ENCODE results near the gene GATA3. TPM values are rescaled to one million over a fixed set of nuclear protein-coding genes. Genes with fewer than 3 reads are reported as not detected.

Gene GATA3
- total RNA-seq, 1 donor from 2014 or later = not detected

DNA sequence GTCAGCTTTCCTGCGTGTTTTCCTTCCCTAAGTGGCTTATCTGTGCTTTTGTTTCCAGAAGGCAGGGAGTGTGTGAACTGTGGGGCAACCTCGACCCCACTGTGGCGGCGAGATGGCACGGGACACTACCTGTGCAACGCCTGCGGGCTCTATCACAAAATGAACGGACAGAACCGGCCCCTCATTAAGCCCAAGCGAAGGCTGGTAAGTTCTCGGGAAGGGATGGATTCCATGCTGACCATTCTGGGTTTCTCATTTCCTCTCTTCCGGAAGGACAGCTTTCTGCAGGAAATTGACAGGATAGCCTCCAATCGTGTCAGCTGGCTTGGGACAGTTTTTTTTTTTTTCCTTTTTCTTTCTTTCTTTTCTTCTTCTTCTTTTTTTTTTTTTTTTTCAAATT, 9.4 kb downstream of the GATA3 start:
- no peak for DNase-seq (ENCODE audit: low spot score in 2 of 2)

DNA sequence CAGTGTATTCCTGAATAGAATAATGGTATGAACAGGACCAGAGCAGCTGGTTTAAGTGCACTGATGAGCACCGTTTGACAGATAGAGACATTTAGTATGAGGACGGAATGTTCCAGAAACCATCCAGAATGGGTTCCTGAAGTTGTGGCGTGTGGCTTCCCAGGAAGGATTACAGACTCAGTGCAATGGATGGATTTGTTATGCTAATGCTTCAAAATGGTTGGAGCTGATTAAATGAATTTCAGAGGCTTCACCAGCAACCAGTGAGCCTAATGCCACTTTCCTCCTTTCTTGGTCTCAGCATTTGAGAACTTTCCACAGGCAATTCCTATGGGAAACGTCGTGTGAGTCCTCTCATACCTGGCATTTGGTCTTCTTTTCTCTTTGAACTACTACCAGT, 9.9 kb downstream of the GATA3 start:
- TF ChIP-seq, protein P1, sequence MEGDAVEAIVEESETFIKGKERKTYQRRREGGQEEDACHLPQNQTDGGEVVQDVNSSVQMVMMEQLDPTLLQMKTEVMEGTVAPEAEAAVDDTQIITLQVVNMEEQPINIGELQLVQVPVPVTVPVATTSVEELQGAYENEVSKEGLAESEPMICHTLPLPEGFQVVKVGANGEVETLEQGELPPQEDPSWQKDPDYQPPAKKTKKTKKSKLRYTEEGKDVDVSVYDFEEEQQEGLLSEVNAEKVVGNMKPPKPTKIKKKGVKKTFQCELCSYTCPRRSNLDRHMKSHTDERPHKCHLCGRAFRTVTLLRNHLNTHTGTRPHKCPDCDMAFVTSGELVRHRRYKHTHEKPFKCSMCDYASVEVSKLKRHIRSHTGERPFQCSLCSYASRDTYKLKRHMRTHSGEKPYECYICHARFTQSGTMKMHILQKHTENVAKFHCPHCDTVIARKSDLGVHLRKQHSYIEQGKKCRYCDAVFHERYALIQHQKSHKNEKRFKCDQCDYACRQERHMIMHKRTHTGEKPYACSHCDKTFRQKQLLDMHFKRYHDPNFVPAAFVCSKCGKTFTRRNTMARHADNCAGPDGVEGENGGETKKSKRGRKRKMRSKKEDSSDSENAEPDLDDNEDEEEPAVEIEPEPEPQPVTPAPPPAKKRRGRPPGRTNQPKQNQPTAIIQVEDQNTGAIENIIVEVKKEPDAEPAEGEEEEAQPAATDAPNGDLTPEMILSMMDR (IDR thresholded peaks at IDR 0.05) = no peak
- Histone ChIP-seq H3K4me1 (no peaks in the 10 kb centered on the region), H3K9me3 (no peaks in the 10 kb centered on the region), H3K36me3 (no peaks in the 10 kb centered on the region), H3K27me3 (no peaks in the 10 kb centered on the region), H3K27ac (no peak overlapping the region), H3K4me3 (no peak overlapping the region)
- no peak for DNase-seq (ENCODE audit: low spot score in 2 of 2)
- intact Hi-C loops (cut with DNase I) = no loop called here

More for the DNA sequence above, 9.4 kb downstream of the GATA3 start:
- no peaks in the 10 kb centered on the region for H3K4me1 ChIP-seq
- TF ChIP-seq, protein P1 (IDR thresholded peaks at IDR 0.05) = no peak
- H3K27me3 ChIP-seq = no peaks in the 10 kb centered on the region
- no peak overlapping the region for H3K4me3 ChIP-seq
- H3K36me3 ChIP-seq = no peaks in the 10 kb centered on the region
- H3K27ac ChIP-seq = no peak overlapping the region
- intact Hi-C loops (cut with DNase I) = no loop called here
- H3K9me3 ChIP-seq = no peaks in the 10 kb centered on the region

DNA sequence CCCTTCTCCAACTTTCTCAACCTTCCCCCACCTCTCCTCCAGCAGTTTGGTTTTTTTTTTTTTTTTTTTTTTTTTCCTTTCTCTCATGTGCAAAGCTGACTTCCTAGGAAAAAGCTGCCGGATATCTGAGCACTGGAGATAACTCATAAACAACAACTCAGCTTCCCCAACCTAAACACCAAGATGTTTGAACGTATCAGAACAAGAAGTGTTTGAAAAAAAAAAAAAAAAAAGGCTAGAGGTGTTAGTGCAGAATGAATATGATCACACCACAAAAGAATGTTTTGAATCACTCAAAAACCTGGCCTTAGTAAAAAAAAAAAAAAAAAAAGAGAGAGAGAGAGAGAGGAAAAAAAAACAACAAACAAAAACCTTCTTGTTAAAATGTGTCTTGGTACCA, 11.2 kb downstream of the GATA3 start:
- H3K4me1 ChIP-seq = no peaks in the 10 kb centered on the region
- H3K36me3 ChIP-seq = no peaks in the 10 kb centered on the region
- H3K4me3 ChIP-seq = no peak overlapping the region
- H3K27me3 ChIP-seq = no peaks in the 10 kb centered on the region
- intact Hi-C loops (cut with DNase I) = no loop called here
- DNase-seq (ENCODE audit: low spot score in 2 of 2) = no peak
- TF ChIP-seq, protein P1 (IDR thresholded peaks at IDR 0.05) = no peak
- H3K27ac ChIP-seq = no peak overlapping the region
- no peaks in the 10 kb centered on the region for H3K9me3 ChIP-seq

DNA sequence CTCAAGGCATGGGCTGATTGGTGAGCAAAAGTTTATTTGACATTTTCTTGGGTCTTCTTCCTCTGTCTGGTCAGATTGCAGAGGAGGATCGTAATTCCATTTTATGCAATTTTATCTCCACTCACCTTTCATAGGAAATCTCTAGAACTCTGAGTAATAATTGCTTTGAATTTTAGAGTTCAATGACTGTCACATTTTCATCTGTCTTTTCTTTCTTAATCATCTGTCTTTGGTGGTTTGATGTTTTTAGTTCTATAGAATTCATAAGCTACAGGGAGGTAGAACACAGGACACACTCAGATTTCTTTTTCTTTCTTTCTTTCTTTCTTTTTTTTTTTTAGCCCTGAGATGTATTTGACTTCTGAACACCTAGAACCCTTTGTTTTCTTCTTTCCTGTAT, 11.6 kb downstream of the GATA3 start:
- no peaks in the 10 kb centered on the region for H3K27me3 ChIP-seq
- H3K4me3 ChIP-seq = no peak overlapping the region
- no peaks in the 10 kb centered on the region for H3K36me3 ChIP-seq
- no peak overlapping the region for H3K27ac ChIP-seq
- H3K9me3 ChIP-seq = no peaks in the 10 kb centered on the region
- intact Hi-C loops (cut with DNase I) = no loop called here
- H3K4me1 ChIP-seq = no peaks in the 10 kb centered on the region
- no peak for DNase-seq (ENCODE audit: low spot score in 2 of 2)
- TF ChIP-seq, protein P1 (IDR thresholded peaks at IDR 0.05) = no peak

DNA sequence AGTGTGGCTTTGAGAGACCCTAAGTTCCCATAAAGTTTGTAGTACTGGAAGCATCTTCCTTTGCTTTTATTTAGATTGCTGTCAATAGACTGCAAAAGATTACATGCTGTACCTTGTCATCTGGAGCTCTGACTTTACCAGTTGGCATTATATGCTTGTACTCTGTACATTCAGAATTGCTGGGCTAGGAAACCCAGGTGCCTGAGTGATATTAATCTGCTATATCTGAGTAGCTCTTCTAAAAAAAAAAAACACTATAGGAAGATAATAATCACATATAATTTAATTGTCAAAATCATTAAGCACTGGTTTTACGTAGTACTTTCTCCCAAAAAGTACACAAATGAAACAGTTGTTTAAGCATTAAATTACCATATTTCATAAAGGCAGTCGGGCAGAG, 12.3 kb downstream of the GATA3 start:
- no peaks in the 10 kb centered on the region for H3K9me3 ChIP-seq
- TF ChIP-seq, protein P1 (IDR thresholded peaks at IDR 0.05) = no peak
- no peak overlapping the region for H3K4me3 ChIP-seq
- H3K36me3 ChIP-seq = no peaks in the 10 kb centered on the region
- H3K27me3 ChIP-seq = no peaks in the 10 kb centered on the region
- no peaks in the 10 kb centered on the region for H3K4me1 ChIP-seq
- intact Hi-C loops (cut with DNase I) = no loop called here
- DNase-seq (ENCODE audit: low spot score in 2 of 2) = no peak
- no peak overlapping the region for H3K27ac ChIP-seq

DNA sequence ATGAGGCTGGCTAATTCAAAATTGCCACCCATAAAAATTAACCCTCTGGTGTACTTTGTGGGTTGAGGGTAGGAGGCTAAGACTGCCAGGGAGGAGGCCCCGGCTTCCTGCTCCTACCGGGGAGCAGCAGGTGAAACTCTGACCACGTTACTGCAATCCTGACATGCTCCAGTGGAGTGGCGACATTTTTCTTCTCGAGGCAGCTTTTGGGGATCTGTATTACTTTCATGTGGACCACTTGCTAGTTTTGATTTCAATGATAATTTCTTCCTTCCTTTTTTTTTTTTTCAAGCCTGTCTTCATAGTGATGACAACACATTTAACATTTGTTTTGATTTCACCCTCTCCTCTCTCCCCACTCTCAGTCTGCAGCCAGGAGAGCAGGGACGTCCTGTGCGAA, 14.6 kb downstream of the GATA3 start:
- intact Hi-C loops (cut with DNase I) = no loop called here
- no peaks in the 10 kb centered on the region for H3K4me1 ChIP-seq

More for the DNA sequence above, 14.6 kb downstream of the GATA3 start:
- no peak for DNase-seq (ENCODE audit: low spot score in 2 of 2)
- Histone ChIP-seq H3K36me3 (no peaks in the 10 kb centered on the region), H3K9me3 (no peaks in the 10 kb centered on the region), H3K27me3 (no peaks in the 10 kb centered on the region), H3K4me3 (no peak overlapping the region), H3K27ac (no peak overlapping the region)
- TF ChIP-seq, protein P1 (IDR thresholded peaks at IDR 0.05) = no peak

Measured in ascending aorta (tissue), 2 donors.